Measurements from ENCODE around the gene NFYC.

NFYC gene

DNA sequence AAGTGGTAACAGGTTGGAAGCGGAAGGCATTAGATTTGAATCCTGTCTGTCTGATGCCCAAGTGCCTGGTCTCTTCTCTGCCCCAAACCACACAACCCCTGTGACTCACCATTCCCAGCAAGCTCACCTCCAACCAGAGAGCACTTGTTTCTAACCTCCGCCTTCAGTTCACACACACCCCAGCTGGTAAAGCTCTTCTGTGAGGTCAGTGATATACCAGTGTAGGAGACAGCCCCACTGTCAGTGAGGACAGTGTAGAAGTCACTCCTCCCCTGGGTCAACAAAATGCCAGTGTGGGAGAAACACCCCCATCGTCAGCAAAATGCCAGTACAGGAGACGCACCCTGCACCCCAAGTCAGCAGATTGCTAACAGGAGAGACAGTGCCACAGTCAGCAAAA is 28.6 kb upstream of the NFYC start:
- peak overlapping the region; percentile 74 for H3K4me3 ChIP-seq (ENCODE audit: low read length, poor library complexity, severe bottlenecking)
- TF ChIP-seq, protein P1, sequence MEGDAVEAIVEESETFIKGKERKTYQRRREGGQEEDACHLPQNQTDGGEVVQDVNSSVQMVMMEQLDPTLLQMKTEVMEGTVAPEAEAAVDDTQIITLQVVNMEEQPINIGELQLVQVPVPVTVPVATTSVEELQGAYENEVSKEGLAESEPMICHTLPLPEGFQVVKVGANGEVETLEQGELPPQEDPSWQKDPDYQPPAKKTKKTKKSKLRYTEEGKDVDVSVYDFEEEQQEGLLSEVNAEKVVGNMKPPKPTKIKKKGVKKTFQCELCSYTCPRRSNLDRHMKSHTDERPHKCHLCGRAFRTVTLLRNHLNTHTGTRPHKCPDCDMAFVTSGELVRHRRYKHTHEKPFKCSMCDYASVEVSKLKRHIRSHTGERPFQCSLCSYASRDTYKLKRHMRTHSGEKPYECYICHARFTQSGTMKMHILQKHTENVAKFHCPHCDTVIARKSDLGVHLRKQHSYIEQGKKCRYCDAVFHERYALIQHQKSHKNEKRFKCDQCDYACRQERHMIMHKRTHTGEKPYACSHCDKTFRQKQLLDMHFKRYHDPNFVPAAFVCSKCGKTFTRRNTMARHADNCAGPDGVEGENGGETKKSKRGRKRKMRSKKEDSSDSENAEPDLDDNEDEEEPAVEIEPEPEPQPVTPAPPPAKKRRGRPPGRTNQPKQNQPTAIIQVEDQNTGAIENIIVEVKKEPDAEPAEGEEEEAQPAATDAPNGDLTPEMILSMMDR (conservative IDR thresholded peaks at IDR 0.05; ENCODE audit: low read length), result no peak
- TF ChIP-seq EZH2phosphoT487 (IDR thresholded peaks at IDR 0.05; ENCODE audit: borderline replicate concordance), result no peak
- H3F3A ChIP-seq (ENCODE audit: low read depth), result no peaks in the 10 kb centered on the region
- peak overlapping the region; percentile 64 for H3K9ac ChIP-seq (ENCODE audit: low read depth, low read length, poor library complexity, severe bottlenecking)
- H3K4me2 ChIP-seq (ENCODE audit: low read depth, low read length, poor library complexity, severe bottlenecking), result peak overlapping the region; percentile 77
- H3K36me3 ChIP-seq (ENCODE audit: insufficient read depth, low read length), result no peaks in the 10 kb centered on the region
- H3K4me1 ChIP-seq (ENCODE audit: insufficient read depth, low read length, poor library complexity, severe bottlenecking), result peaks cover 60% of the 10 kb centered on the region
- H3K27me3 ChIP-seq (ENCODE audit: insufficient read depth, low read length, poor library complexity, severe bottlenecking), result no peaks in the 10 kb centered on the region
- peaks cover 15% of the 10 kb centered on the region for H4K20me1 ChIP-seq (ENCODE audit: insufficient read depth, low read length, poor library complexity, severe bottlenecking)
- no peak overlapping the region for H2AFZ ChIP-seq (ENCODE audit: low read length)
- peaks cover 46% of the 10 kb centered on the region; the same call in 1 of the 2 replicates for H3K79me2 ChIP-seq (ENCODE audit: insufficient read depth, low read length)
- no peaks in the 10 kb centered on the region for H3K9me3 ChIP-seq (ENCODE audit: insufficient read depth, low read depth, low read length)
- no peaks in the 10 kb centered on the region for H3K9me2 ChIP-seq (replicated peaks; ENCODE audit: low read depth, low read length)

DNA sequence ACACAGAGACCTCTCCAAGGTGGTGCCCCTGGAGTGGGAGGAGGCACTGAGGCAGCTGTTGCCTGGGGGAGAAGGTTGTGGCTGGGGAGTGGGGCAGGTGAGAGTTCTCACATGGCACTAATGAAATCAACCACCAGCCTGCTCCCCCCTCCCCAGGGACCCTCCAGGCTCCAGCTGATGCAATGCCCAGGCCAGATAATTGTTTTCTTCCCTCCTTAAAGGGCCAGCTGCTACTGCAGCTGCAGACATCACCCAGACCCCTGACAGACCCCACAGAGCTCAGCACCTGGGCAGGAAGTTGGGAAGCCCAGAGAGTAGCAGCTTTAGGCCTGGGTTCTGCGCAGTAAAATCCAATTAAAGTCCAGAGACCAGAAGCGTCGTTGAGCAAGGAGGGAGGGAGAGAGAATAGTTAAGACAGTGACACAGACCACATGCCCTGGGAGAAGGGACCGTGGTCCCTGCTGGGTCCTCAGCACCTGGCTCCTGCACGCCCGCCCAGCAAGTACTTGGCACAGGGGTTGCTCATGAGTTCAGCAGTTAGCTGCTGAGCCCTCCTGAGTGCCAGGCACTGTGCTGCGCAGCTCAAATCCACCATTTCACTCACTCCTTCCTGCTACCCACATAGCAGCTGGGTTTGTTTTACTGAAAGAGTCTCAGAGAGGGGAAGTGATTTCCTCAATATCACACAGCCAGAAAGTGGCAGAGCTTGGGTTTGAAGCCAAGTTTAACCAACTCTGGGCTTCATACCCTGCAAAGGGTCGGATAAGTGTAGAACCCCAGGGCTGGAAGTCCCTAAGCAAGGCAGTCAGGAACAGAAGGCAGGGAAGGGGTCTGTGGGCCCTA is 28.0 kb upstream of the NFYC start:
- H3F3A ChIP-seq (ENCODE audit: low read depth), result no peaks in the 10 kb centered on the region
- peak overlapping the region; percentile 74 for H3K4me3 ChIP-seq (ENCODE audit: low read length, poor library complexity, severe bottlenecking)
- peaks cover 58% of the 10 kb centered on the region for H3K4me1 ChIP-seq (ENCODE audit: insufficient read depth, low read length, poor library complexity, severe bottlenecking)
- no peak overlapping the region for H2AFZ ChIP-seq (ENCODE audit: low read length)
- peak overlapping the region; percentile 77 for H3K4me2 ChIP-seq (ENCODE audit: low read depth, low read length, poor library complexity, severe bottlenecking)
- TF ChIP-seq EZH2phosphoT487 (IDR thresholded peaks at IDR 0.05; ENCODE audit: borderline replicate concordance), result no peak
- TF ChIP-seq, protein P1 (conservative IDR thresholded peaks at IDR 0.05; ENCODE audit: low read length), result no peak
- H3K27me3 ChIP-seq (ENCODE audit: insufficient read depth, low read length, poor library complexity, severe bottlenecking), result no peaks in the 10 kb centered on the region
- no peaks in the 10 kb centered on the region for H3K9me2 ChIP-seq (replicated peaks; ENCODE audit: low read depth, low read length)
- no peaks in the 10 kb centered on the region for H3K36me3 ChIP-seq (ENCODE audit: insufficient read depth, low read length)
- peaks cover 39% of the 10 kb centered on the region; the same call in 1 of the 2 replicates for H3K79me2 ChIP-seq (ENCODE audit: insufficient read depth, low read length)
- H4K20me1 ChIP-seq (ENCODE audit: insufficient read depth, low read length, poor library complexity, severe bottlenecking), result peaks cover 15% of the 10 kb centered on the region
- no peaks in the 10 kb centered on the region for H3K9me3 ChIP-seq (ENCODE audit: insufficient read depth, low read depth, low read length)
- H3K9ac ChIP-seq (ENCODE audit: low read depth, low read length, poor library complexity, severe bottlenecking), result peak overlapping the region; percentile 64

DNA sequence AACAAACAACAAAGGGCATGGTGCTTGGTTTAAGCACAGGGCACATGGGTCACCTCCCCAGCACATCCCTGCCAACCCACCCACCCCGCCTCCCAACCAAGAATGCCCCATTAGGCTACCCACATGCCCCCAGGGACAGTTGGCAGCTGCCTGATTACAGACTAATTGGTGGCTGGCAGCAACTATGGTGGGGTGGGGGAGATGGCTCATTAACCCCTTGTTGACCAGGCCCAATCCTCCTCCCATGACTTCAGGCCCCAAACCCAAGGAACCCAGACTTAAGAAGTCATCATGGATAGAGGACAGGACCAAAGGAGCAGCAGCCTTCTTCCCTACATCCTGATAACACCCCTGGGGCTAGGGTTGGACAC is 27.4 kb upstream of the NFYC start:
- peaks cover 55% of the 10 kb centered on the region for H3K4me1 ChIP-seq (ENCODE audit: insufficient read depth, low read length, poor library complexity, severe bottlenecking)
- H3K36me3 ChIP-seq (ENCODE audit: insufficient read depth, low read length), result no peaks in the 10 kb centered on the region
- H3K9me3 ChIP-seq (ENCODE audit: insufficient read depth, low read depth, low read length), result no peaks in the 10 kb centered on the region
- H3K79me2 ChIP-seq (ENCODE audit: insufficient read depth, low read length), result peaks cover 35% of the 10 kb centered on the region; the same call in 1 of the 2 replicates
- TF ChIP-seq, protein P1 (conservative IDR thresholded peaks at IDR 0.05; ENCODE audit: low read length), result no peak
- TF ChIP-seq EZH2phosphoT487 (IDR thresholded peaks at IDR 0.05; ENCODE audit: borderline replicate concordance), result no peak
- peaks cover 13% of the 10 kb centered on the region for H4K20me1 ChIP-seq (ENCODE audit: insufficient read depth, low read length, poor library complexity, severe bottlenecking)
- peak overlapping the region; percentile 74 for H3K4me3 ChIP-seq (ENCODE audit: low read length, poor library complexity, severe bottlenecking)
- no peaks in the 10 kb centered on the region for H3F3A ChIP-seq (ENCODE audit: low read depth)
- H3K9ac ChIP-seq (ENCODE audit: low read depth, low read length, poor library complexity, severe bottlenecking), result peak overlapping the region; percentile 64
- no peaks in the 10 kb centered on the region for H3K27me3 ChIP-seq (ENCODE audit: insufficient read depth, low read length, poor library complexity, severe bottlenecking)
- peak overlapping the region; percentile 77 for H3K4me2 ChIP-seq (ENCODE audit: low read depth, low read length, poor library complexity, severe bottlenecking)
- no peaks in the 10 kb centered on the region for H3K9me2 ChIP-seq (replicated peaks; ENCODE audit: low read depth, low read length)
- H2AFZ ChIP-seq (ENCODE audit: low read length), result no peak overlapping the region
